GM23338 (cell line): Measurements from ENCODE around the gene LRMDA. TPM values are rescaled to one million over a fixed set of nuclear protein-coding genes. Genes with fewer than 3 reads are reported as not detected.

Source experiments
- ATAC-seq: fragments of 200-7000 bp; cut with Tn5 transposase; 3 replicates; pipeline ENCODE4 v1.9.1; 2020
- DNase-seq: peaks from one replicate; pipeline ENCODE4 v3.0.0-alpha.2; 2015; ENCODE audit warnings: low spot score
- H2AFZ ChIP-seq: fragments of 200-600 bp; sonication (generic); 2 replicates; pipeline ENCODE4 v1.8.0; 2016; ENCODE audit warnings: antibody characterized with exemption, mild to moderate bottlenecking, moderate library complexity
- H3F3A ChIP-seq: fragments of 200-600 bp; sonication (generic); replicated peaks from 2 replicates; pipeline ENCODE4 v1.8.0; 2017; ENCODE audit warnings: antibody characterized with exemption, mixed run types, low read depth
- H3K27ac ChIP-seq: fragments of 200-600 bp; sonication (generic); 2 replicates; pipeline ENCODE4 v1.6.1; 2016; ENCODE audit warnings: low read depth
- H3K27me3 ChIP-seq: fragments of 200-600 bp; sonication (generic); 2 replicates; pipeline ENCODE4 v1.8.0; 2016; ENCODE audit warnings: mild to moderate bottlenecking, mixed run types, moderate library complexity; ENCODE audit not compliant: insufficient read depth
- H3K36me3 ChIP-seq: fragments of 200-600 bp; sonication (generic); 2 replicates; pipeline ENCODE4 v1.8.0; 2016; ENCODE audit warnings: mild to moderate bottlenecking; ENCODE audit not compliant: insufficient read depth
- H3K4me1 ChIP-seq: fragments of 200-600 bp; sonication (generic); 2 replicates; pipeline ENCODE4 v1.8.0; 2016; ENCODE audit warnings: mild to moderate bottlenecking, moderate library complexity; ENCODE audit not compliant: insufficient read depth
- H3K4me2 ChIP-seq: fragments of 200-600 bp; sonication (generic); 2 replicates; pipeline ENCODE4 v1.7.1; 2017; ENCODE audit warnings: mixed run types
- H3K4me3 ChIP-seq: fragments of 200-600 bp; sonication (generic); 2 replicates; pipeline ENCODE4 v1.6.1; 2016; ENCODE audit warnings: mixed run types
- H3K79me2 ChIP-seq: fragments of 200-600 bp; sonication (generic); replicated peaks from 2 replicates; pipeline ENCODE4 v1.8.0; 2017; ENCODE audit warnings: mild to moderate bottlenecking; ENCODE audit not compliant: insufficient read depth
- H3K9me2 ChIP-seq: fragments of 200-600 bp; sonication (generic); 2 replicates; pipeline ENCODE4 v1.8.0; 2017; ENCODE audit not compliant: insufficient read depth
- H4K20me1 ChIP-seq: fragments of 200-600 bp; sonication (generic); replicated peaks from 2 replicates; pipeline ENCODE4 v1.8.0; 2017; ENCODE audit warnings: mild to moderate bottlenecking; ENCODE audit not compliant: insufficient read depth
- H3K27ac Mint-ChIP-seq: 2 replicates; pipeline ENCODE4 v1.8.0; 2020; ENCODE audit warnings: inconsistent platforms, mild to moderate bottlenecking, moderate library complexity, mixed read lengths
- H3K27me3 Mint-ChIP-seq: 3 replicates; pipeline ENCODE4 v1.8.0; 2022; ENCODE audit warnings: low read depth, mild to moderate bottlenecking, moderate library complexity, mixed read lengths, inconsistent platforms; ENCODE audit not compliant: insufficient read depth, poor library complexity
- H3K36me3 Mint-ChIP-seq: 3 replicates; pipeline ENCODE4 v1.8.0; 2021; ENCODE audit warnings: low read depth, mild to moderate bottlenecking, inconsistent platforms, moderate library complexity, mixed read lengths
- H3K4me1 Mint-ChIP-seq: 3 replicates; pipeline ENCODE4 v1.8.0; 2020; ENCODE audit warnings: mild to moderate bottlenecking, inconsistent platforms, mixed read lengths
- H3K4me3 Mint-ChIP-seq: 3 replicates; pipeline ENCODE4 v1.8.0; 2021; ENCODE audit warnings: moderate library complexity, mild to moderate bottlenecking, inconsistent platforms, mixed read lengths
- H3K9me3 Mint-ChIP-seq: 3 replicates; pipeline ENCODE4 v1.8.0; 2020; ENCODE audit warnings: moderate library complexity, mild to moderate bottlenecking, inconsistent platforms, mixed read lengths
- CREB1 ChIP-seq: fragments of 250-450 bp; sonication (Bioruptor Pico); IDR thresholded peaks from 2 replicates; pipeline ENCODE4 v1.5.0; 2020; ENCODE audit warnings: low read depth, mild to moderate bottlenecking, moderate library complexity
- EZH2 ChIP-seq: fragments of 200-600 bp; sonication (generic); IDR thresholded peaks from one replicate; pipeline ENCODE4 v1.8.0; 2017; ENCODE audit warnings: antibody characterized with exemption, mild to moderate bottlenecking, low read depth; ENCODE audit not compliant: unreplicated experiment
- EZH2phosphoT487 ChIP-seq: fragments of 200-600 bp; sonication (generic); IDR thresholded peaks from one replicate; pipeline ENCODE4 v1.8.1; 2018; ENCODE audit warnings: antibody characterized with exemption; ENCODE audit not compliant: unreplicated experiment
- JUNB ChIP-seq: IDR thresholded peaks from one replicate; pipeline ENCODE4 v1.6.1; 2016; ENCODE audit warnings: antibody characterized with exemption; ENCODE audit not compliant: unreplicated experiment
- NANOG ChIP-seq: IDR thresholded peaks from 2 replicates; pipeline ENCODE4 v1.6.1; 2016; ENCODE audit warnings: antibody characterized with exemption, borderline replicate concordance
- POLR2AphosphoS5 ChIP-seq: IDR thresholded peaks from 2 replicates; pipeline ENCODE4 v1.6.1; 2016; ENCODE audit warnings: antibody characterized with exemption, low read depth
- STAT1 ChIP-seq: IDR thresholded peaks from one replicate; pipeline ENCODE4 v1.6.1; 2016; ENCODE audit warnings: antibody characterized with exemption; ENCODE audit not compliant: unreplicated experiment
- ZNF114 ChIP-seq: fragments of 250-450 bp; sonication (Bioruptor Pico); IDR thresholded peaks from 2 replicates; pipeline ENCODE4 v1.5.0; 2020; ENCODE audit warnings: mild to moderate bottlenecking, moderate library complexity
- ZNF331 ChIP-seq: fragments of 250-450 bp; sonication (Bioruptor Pico); IDR thresholded peaks from 2 replicates; pipeline ENCODE4 v1.5.0; 2020; ENCODE audit warnings: low read depth, mild to moderate bottlenecking, moderate library complexity
- polyA plus RNA-seq: library from polyadenylated mRNA; unstranded; fragments of >200 nt; fragmentation: Nextera tagmentation; extraction: Ambion mirVana; gene quantifications from 2 replicates; pipeline ENCODE4 v1.2.1, GENCODE V29; 2016
- total RNA-seq: library from RNA; depleted of rRNA; stranded (reverse); fragments of >200 nt; shearing (Covaris generic); gene quantifications from 2 replicates; pipeline ENCODE4 v1.2.3, GENCODE V29; 2014
- TF ChIP-seq, protein P1 (sequence below): fragments of 250-450 bp; sonication (Bioruptor Pico); IDR thresholded peaks from 2 replicates; pipeline ENCODE4 v1.5.0; 2020; ENCODE audit warnings: mild to moderate bottlenecking, moderate library complexity
- TF ChIP-seq, protein P2 (sequence below), 2 experiments: fragments of 200-600 bp in 1 of 2; sonication (generic) in 1 of 2; conservative IDR thresholded peaks; 2 replicates each; pipeline versions ENCODE4 v1.5.1 to v1.6.1; 2016 to 2017; ENCODE audit warnings: antibody characterized with exemption in 2 of 2, low read depth in 2 of 2, mild to moderate bottlenecking in 2 of 2, moderate library complexity in 1 of 2
- TF ChIP-seq, protein P3 (sequence below): IDR thresholded peaks from one replicate; pipeline ENCODE4 v1.6.1; 2018; ENCODE audit warnings: antibody characterized with exemption; ENCODE audit not compliant: unreplicated experiment
- TF ChIP-seq, protein P4 (sequence below): IDR thresholded peaks from 2 replicates; pipeline ENCODE4 v1.6.1; 2016; ENCODE audit warnings: antibody characterized with exemption

The LRMDA gene
- total and polyA plus RNA-seq, 2 experiments from 2014 or later = 0.90 to 1.8 TPM

DNA sequence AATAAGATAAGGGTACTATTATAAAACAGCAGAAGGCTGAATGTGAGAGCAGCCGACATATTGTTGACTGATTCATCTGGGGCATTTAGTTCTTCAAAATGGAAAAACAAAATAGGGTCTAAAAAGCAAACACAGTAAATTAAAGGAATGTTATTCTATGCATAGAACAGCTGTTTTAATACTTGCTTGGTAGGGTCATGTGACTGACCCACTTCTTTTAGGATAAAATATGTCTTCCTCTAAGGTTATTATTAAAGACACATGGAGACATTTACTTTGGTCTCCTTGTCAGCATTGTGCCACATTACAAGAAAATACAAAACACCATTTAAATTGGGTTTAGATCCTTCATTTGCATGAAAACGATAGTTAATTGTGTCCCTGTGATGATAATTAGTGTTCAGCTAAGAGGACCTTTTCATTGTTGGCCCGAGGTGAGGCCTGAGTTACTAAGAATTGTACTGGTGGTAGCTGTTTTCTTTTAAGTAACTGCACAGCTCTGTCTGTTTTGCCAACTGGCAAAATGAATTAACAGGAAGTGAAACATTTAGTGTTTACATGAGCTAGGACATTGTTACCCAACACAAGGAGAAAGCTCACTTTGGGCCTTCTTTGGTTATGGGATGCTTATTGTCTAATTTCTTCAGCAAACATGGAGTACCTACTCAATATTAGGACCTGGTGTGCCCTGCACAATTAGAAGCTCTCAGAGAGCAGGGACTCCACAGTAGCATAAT is 764.4 kb downstream of the LRMDA start:
- 0 out of 2 replicates have a peak overlapping the region, but pooled peaks have one; percentile 9 for H3K4me2 ChIP-seq
- ATAC-seq (no peak), DNase-seq (no peak)
- no peaks in the 10 kb centered on the region for H3K36me3 ChIP-seq
- no peak overlapping the region for H3K27ac ChIP-seq
- H3K9me2 ChIP-seq = peaks cover 26% of the 10 kb centered on the region
- no peak overlapping the region for H3K27ac Mint-ChIP-seq
- H3K4me1 ChIP-seq = peaks cover 28% of the 10 kb centered on the region
- H3K4me1 Mint-ChIP-seq = peaks cover 24% of the 10 kb centered on the region
- TF ChIP-seq ZNF114 (CRISPR knock-in tag) = no peak
- no peak for TF ChIP-seq EZH2
- TF ChIP-seq, protein P1, sequence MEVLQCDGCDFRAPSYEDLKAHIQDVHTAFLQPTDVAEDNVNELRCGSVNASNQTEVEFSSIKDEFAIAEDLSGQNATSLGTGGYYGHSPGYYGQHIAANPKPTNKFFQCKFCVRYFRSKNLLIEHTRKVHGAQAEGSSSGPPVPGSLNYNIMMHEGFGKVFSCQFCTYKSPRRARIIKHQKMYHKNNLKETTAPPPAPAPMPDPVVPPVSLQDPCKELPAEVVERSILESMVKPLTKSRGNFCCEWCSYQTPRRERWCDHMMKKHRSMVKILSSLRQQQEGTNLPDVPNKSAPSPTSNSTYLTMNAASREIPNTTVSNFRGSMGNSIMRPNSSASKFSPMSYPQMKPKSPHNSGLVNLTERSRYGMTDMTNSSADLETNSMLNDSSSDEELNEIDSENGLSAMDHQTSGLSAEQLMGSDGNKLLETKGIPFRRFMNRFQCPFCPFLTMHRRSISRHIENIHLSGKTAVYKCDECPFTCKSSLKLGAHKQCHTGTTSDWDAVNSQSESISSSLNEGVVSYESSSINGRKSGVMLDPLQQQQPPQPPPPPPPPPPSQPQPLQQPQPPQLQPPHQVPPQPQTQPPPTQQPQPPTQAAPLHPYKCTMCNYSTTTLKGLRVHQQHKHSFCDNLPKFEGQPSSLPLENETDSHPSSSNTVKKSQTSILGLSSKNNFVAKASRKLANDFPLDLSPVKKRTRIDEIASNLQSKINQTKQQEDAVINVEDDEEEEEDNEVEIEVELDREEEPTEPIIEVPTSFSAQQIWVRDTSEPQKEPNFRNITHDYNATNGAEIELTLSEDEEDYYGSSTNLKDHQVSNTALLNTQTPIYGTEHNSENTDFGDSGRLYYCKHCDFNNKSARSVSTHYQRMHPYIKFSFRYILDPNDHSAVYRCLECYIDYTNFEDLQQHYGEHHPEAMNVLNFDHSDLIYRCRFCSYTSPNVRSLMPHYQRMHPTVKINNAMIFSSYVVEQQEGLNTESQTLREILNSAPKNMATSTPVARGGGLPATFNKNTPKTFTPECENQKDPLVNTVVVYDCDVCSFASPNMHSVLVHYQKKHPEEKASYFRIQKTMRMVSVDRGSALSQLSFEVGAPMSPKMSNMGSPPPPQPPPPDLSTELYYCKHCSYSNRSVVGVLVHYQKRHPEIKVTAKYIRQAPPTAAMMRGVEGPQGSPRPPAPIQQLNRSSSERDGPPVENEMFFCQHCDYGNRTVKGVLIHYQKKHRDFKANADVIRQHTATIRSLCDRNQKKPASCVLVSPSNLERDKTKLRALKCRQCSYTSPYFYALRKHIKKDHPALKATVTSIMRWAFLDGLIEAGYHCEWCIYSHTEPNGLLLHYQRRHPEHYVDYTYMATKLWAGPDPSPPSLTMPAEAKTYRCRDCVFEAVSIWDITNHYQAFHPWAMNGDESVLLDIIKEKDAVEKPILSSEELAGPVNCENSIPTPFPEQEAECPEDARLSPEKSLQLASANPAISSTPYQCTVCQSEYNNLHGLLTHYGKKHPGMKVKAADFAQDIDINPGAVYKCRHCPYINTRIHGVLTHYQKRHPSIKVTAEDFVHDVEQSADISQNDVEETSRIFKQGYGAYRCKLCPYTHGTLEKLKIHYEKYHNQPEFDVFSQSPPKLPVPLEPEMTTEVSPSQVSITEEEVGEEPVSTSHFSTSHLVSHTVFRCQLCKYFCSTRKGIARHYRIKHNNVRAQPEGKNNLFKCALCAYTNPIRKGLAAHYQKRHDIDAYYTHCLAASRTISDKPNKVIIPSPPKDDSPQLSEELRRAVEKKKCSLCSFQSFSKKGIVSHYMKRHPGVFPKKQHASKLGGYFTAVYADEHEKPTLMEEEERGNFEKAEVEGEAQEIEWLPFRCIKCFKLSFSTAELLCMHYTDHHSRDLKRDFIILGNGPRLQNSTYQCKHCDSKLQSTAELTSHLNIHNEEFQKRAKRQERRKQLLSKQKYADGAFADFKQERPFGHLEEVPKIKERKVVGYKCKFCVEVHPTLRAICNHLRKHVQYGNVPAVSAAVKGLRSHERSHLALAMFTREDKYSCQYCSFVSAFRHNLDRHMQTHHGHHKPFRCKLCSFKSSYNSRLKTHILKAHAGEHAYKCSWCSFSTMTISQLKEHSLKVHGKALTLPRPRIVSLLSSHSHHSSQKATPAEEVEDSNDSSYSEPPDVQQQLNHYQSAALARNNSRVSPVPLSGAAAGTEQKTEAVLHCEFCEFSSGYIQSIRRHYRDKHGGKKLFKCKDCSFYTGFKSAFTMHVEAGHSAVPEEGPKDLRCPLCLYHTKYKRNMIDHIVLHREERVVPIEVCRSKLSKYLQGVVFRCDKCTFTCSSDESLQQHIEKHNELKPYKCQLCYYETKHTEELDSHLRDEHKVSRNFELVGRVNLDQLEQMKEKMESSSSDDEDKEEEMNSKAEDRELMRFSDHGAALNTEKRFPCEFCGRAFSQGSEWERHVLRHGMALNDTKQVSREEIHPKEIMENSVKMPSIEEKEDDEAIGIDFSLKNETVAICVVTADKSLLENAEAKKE = no peak
- no peak for TF ChIP-seq STAT1
- no peak for TF ChIP-seq EZH2phosphoT487
- no peak for TF ChIP-seq POLR2AphosphoS5
- TF ChIP-seq JUNB = no peak
- TF ChIP-seq, protein P2, sequence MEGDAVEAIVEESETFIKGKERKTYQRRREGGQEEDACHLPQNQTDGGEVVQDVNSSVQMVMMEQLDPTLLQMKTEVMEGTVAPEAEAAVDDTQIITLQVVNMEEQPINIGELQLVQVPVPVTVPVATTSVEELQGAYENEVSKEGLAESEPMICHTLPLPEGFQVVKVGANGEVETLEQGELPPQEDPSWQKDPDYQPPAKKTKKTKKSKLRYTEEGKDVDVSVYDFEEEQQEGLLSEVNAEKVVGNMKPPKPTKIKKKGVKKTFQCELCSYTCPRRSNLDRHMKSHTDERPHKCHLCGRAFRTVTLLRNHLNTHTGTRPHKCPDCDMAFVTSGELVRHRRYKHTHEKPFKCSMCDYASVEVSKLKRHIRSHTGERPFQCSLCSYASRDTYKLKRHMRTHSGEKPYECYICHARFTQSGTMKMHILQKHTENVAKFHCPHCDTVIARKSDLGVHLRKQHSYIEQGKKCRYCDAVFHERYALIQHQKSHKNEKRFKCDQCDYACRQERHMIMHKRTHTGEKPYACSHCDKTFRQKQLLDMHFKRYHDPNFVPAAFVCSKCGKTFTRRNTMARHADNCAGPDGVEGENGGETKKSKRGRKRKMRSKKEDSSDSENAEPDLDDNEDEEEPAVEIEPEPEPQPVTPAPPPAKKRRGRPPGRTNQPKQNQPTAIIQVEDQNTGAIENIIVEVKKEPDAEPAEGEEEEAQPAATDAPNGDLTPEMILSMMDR (conservative IDR thresholded peaks at IDR 0.05; ENCODE audit: low read depth in 2 of 2) = no peak
- TF ChIP-seq CREB1 (CRISPR knock-in tag) = no peak
- TF ChIP-seq NANOG = no peak
- TF ChIP-seq, protein P3, sequence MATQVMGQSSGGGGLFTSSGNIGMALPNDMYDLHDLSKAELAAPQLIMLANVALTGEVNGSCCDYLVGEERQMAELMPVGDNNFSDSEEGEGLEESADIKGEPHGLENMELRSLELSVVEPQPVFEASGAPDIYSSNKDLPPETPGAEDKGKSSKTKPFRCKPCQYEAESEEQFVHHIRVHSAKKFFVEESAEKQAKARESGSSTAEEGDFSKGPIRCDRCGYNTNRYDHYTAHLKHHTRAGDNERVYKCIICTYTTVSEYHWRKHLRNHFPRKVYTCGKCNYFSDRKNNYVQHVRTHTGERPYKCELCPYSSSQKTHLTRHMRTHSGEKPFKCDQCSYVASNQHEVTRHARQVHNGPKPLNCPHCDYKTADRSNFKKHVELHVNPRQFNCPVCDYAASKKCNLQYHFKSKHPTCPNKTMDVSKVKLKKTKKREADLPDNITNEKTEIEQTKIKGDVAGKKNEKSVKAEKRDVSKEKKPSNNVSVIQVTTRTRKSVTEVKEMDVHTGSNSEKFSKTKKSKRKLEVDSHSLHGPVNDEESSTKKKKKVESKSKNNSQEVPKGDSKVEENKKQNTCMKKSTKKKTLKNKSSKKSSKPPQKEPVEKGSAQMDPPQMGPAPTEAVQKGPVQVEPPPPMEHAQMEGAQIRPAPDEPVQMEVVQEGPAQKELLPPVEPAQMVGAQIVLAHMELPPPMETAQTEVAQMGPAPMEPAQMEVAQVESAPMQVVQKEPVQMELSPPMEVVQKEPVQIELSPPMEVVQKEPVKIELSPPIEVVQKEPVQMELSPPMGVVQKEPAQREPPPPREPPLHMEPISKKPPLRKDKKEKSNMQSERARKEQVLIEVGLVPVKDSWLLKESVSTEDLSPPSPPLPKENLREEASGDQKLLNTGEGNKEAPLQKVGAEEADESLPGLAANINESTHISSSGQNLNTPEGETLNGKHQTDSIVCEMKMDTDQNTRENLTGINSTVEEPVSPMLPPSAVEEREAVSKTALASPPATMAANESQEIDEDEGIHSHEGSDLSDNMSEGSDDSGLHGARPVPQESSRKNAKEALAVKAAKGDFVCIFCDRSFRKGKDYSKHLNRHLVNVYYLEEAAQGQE = no peak
- TF ChIP-seq, protein P4, sequence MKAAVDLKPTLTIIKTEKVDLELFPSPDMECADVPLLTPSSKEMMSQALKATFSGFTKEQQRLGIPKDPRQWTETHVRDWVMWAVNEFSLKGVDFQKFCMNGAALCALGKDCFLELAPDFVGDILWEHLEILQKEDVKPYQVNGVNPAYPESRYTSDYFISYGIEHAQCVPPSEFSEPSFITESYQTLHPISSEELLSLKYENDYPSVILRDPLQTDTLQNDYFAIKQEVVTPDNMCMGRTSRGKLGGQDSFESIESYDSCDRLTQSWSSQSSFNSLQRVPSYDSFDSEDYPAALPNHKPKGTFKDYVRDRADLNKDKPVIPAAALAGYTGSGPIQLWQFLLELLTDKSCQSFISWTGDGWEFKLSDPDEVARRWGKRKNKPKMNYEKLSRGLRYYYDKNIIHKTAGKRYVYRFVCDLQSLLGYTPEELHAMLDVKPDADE = no peak
- no peak for TF ChIP-seq ZNF331 (CRISPR knock-in tag)
- no peaks in the 10 kb centered on the region for H3K36me3 Mint-ChIP-seq
- H3K4me3 Mint-ChIP-seq = no peak overlapping the region
- H3K27me3 Mint-ChIP-seq = no peaks in the 10 kb centered on the region
- no peaks in the 10 kb centered on the region for H3K27me3 ChIP-seq
- no peak overlapping the region for H2AFZ ChIP-seq
- no peak overlapping the region for H3K4me3 ChIP-seq
- H3K9me3 Mint-ChIP-seq = no peaks in the 10 kb centered on the region; the same call in 2 of the 3 replicates
- no peaks in the 10 kb centered on the region for H3K79me2 ChIP-seq
- no peaks in the 10 kb centered on the region for H4K20me1 ChIP-seq
- H3F3A ChIP-seq = no peaks in the 10 kb centered on the region
